ENCODE results near the gene POLE2. TPM values are rescaled to one million over a fixed set of nuclear protein-coding genes. Genes with fewer than 3 reads are reported as not detected.

Gene POLE2
- total and polyA plus RNA-seq, 7 donors, result 0.46 to 2.3 (median 0.72) TPM; not detected in 1

DNA sequence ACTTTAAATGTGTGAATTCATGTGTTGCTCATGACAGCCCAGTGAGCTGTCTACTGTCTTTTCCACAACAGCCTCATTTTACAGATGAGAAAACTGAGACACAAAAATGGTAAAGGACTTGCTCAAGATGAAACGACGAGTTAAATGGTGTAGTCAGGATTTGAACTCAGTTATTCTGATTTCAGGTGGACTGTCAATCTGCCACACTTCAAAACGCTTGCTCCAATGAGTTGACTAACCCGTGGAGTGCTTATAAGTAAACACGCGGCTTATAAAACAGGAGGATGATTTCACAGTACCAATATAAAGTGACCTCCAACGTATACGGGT is 652 bp upstream of the POLE2 start:
- DNase-seq (no peak), ATAC-seq (no peak)
- intact Hi-C loops (cut with DNase I), result loop anchor here in 1 of 2 donors (5.0 kb wide), 1 partner anchor 226 kb away; no protein-coding TSS in a partner anchor
- H3K27me3 ChIP-seq (ENCODE audit: insufficient read depth in 3 of 3, low read length in 2 of 3), result no peaks in the 10 kb centered on the region
- no peaks in the 10 kb centered on the region for H3K9me3 ChIP-seq
- H3K36me3 ChIP-seq (ENCODE audit: insufficient read depth in 1 of 2, low read depth in 1 of 2), result no peaks in the 10 kb centered on the region
- peak overlapping the region; percentile 70 for H3K4me3 ChIP-seq
- H3K27ac ChIP-seq, result peak overlapping the region; percentile 86
- WGBS, 3 donors, result 90 to 92% (median 92%) methylated on average over 8 of the region's 8 CpGs
- TF ChIP-seq, protein P1, sequence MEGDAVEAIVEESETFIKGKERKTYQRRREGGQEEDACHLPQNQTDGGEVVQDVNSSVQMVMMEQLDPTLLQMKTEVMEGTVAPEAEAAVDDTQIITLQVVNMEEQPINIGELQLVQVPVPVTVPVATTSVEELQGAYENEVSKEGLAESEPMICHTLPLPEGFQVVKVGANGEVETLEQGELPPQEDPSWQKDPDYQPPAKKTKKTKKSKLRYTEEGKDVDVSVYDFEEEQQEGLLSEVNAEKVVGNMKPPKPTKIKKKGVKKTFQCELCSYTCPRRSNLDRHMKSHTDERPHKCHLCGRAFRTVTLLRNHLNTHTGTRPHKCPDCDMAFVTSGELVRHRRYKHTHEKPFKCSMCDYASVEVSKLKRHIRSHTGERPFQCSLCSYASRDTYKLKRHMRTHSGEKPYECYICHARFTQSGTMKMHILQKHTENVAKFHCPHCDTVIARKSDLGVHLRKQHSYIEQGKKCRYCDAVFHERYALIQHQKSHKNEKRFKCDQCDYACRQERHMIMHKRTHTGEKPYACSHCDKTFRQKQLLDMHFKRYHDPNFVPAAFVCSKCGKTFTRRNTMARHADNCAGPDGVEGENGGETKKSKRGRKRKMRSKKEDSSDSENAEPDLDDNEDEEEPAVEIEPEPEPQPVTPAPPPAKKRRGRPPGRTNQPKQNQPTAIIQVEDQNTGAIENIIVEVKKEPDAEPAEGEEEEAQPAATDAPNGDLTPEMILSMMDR (IDR thresholded peaks at IDR 0.05), result no peak
- no peaks in the 10 kb centered on the region for H3K4me1 ChIP-seq

DNA sequence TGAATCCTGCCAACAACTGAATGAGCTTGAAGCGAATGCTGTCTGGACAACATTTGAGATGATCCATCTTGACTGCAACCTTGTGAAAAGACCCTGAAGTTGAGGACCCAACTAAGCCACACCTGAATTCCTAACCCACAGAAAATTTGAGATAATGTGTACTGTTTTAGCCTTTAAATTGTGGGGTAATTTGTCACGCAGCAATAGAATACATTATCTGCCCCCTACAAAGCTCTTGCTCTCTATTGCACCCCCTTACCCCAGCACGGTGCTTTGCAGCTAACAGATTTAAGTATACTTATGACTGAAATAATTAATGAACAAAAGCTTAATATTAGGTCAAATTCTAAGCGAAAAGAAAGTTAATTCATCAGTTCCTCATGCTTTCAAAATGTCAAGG is 1.6 kb downstream of the POLE2 start:
- DNase-seq, result no peak
- H3K4me1 ChIP-seq, result no peaks in the 10 kb centered on the region
- no peak overlapping the region for H3K27ac ChIP-seq
- ATAC-seq, result no peak
- H3K9me3 ChIP-seq, result no peaks in the 10 kb centered on the region
- no peaks in the 10 kb centered on the region for H3K36me3 ChIP-seq (ENCODE audit: insufficient read depth in 1 of 2, low read depth in 1 of 2)
- H3K4me3 ChIP-seq, result no peak overlapping the region
- TF ChIP-seq, protein P1 (IDR thresholded peaks at IDR 0.05), result no peak
- intact Hi-C loops (cut with DNase I), result loop anchor here in 1 of 2 donors (5.0 kb wide), 1 partner anchor 224 kb away; no protein-coding TSS in a partner anchor
- WGBS, 3 donors, result 84 to 88% (median 84%) methylated on average over 4 of the region's 4 CpGs
- H3K27me3 ChIP-seq (ENCODE audit: insufficient read depth in 3 of 3, low read length in 2 of 3), result no peaks in the 10 kb centered on the region

DNA sequence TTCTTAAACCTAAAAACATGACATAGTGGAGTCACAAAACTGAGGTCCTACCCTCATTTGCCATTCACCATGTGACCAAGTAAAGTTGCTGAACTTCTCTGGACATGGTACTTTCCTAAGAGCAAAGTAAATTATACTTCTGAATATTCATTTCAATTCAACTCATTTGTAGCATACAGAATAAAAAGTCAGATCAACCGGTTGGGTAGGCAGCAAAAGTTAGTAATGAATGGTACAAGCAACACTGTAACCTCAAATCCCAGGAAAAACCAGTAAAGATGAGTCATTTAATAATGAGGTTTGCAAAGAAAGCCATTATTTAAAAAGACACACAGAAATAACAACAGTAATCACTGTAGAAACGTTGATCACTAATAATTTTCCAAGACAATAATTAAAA is 8.7 kb downstream of the POLE2 start:
- ATAC-seq, result no peak

DNA sequence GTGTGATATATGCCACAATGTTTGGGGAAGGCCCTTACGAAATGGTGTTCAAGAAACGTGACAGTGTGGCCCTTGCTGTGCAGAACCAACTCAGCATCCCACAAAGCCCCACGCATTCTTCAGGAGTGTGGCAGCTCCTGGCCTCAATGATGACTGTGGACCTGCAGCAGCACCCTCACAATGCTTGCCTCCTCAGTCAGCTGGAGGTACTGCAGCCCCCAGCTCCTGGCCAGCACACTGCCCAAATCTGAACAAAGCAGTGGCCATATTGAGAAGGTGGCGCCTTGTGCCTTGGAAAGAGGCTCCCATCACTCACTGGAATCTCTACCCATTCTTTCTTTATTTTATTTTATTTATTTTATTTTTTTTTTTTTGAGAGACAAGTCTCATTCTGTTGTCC is 10.4 kb downstream of the POLE2 start:
- no peaks in the 10 kb centered on the region for H3K4me1 ChIP-seq
- ATAC-seq (no peak), DNase-seq (no peak)
- no peak overlapping the region for H3K27ac ChIP-seq
- no peaks in the 10 kb centered on the region for H3K9me3 ChIP-seq
- H3K27me3 ChIP-seq (ENCODE audit: insufficient read depth in 3 of 3, low read length in 2 of 3), result no peaks in the 10 kb centered on the region
- no peak overlapping the region for H3K4me3 ChIP-seq
- H3K36me3 ChIP-seq (ENCODE audit: insufficient read depth in 1 of 2, low read depth in 1 of 2), result no peaks in the 10 kb centered on the region
- intact Hi-C loops (cut with DNase I), result no loop called here
- TF ChIP-seq, protein P1 (IDR thresholded peaks at IDR 0.05), result no peak
- 95 to 97% (median 97%) methylated on average over 4 of the region's 4 CpGs for WGBS, 3 donors

More for the DNA sequence above, 8.7 kb downstream of the POLE2 start:
- no peak for DNase-seq
- TF ChIP-seq, protein P1 (IDR thresholded peaks at IDR 0.05), result no peak
- H3K4me3 ChIP-seq, result no peak overlapping the region
- WGBS, 3 donors, result 73 to 84% (median 81%) methylated on average over 2 of the region's 2 CpGs
- H3K9me3 ChIP-seq, result no peaks in the 10 kb centered on the region
- no peaks in the 10 kb centered on the region for H3K4me1 ChIP-seq
- no peaks in the 10 kb centered on the region for H3K36me3 ChIP-seq (ENCODE audit: insufficient read depth in 1 of 2, low read depth in 1 of 2)
- H3K27ac ChIP-seq, result no peak overlapping the region
- intact Hi-C loops (cut with DNase I), result no loop called here
- H3K27me3 ChIP-seq (ENCODE audit: insufficient read depth in 3 of 3, low read length in 2 of 3), result no peaks in the 10 kb centered on the region

DNA sequence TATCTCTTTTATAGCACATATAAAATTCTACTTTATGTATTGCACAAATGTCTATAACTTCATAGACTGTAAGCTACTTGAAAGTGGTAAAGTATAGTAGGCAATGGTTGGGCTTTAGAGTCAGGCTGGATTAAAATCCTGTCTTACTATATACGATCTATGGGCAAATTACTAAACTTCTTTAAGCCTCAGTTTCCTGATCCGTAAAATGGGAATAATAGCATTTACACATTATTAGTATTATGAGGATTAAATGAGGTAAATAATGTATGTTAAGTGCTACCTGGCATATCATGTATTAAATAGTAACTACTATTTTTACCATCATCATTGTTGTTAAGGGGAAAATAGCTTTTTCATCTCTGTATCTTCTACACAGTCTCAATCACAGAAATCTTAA is 14.4 kb downstream of the POLE2 start:
- Histone ChIP-seq H3K4me3 (no peak overlapping the region), H3K27me3 (ENCODE audit: insufficient read depth in 3 of 3, low read length in 2 of 3) (no peaks in the 10 kb centered on the region), H3K36me3 (ENCODE audit: insufficient read depth in 1 of 2, low read depth in 1 of 2) (no peaks in the 10 kb centered on the region), H3K4me1 (no peaks in the 10 kb centered on the region), H3K27ac (no peak overlapping the region), H3K9me3 (no peaks in the 10 kb centered on the region)
- TF ChIP-seq, protein P1 (IDR thresholded peaks at IDR 0.05), result no peak
- intact Hi-C loops (cut with DNase I), result no loop called here
- DNase-seq (no peak), ATAC-seq (no peak)
- 94 to 96% (median 95%) methylated on average over 2 of the region's 2 CpGs for WGBS, 3 donors

Measured in psoas muscle (tissue), 8 donors.